ENCODE data around the gene BEX3. TPM values are rescaled to one million over a fixed set of nuclear protein-coding genes. Genes with fewer than 3 reads are reported as not detected.

BEX3 gene
- total RNA-seq, 4 donors from 2014 or later: 43.8 to 71.7 (median 51.3) TPM

- TF ChIP-seq EP300 (IDR thresholded peaks at IDR 0.05) (no peak), CTCF (IDR thresholded peaks at IDR 0.05) (no peak), POLR2A (IDR thresholded peaks at IDR 0.05) (no peak), POLR2AphosphoS5 (IDR thresholded peaks at IDR 0.05) (no peak)
- H3K4me1 ChIP-seq: no peaks in the 10 kb centered on the region
- no CpG with 5 or more reads among the region's 1 CpG for WGBS
- no peaks in the 10 kb centered on the region for H3K27me3 ChIP-seq
- H3K4me3 ChIP-seq: no peak overlapping the region
- DNase-seq (ENCODE audit: low spot score in 2 of 2): no peak
- no peaks in the 10 kb centered on the region for H3K36me3 ChIP-seq
- no peaks in the 10 kb centered on the region for H3K9me3 ChIP-seq
- no peak overlapping the region for H3K27ac ChIP-seq
Observed at GRCh38 chrX:103367502-103367901, 8.8 kb upstream of the BEX3 start.

- DNase-seq (ENCODE audit: low spot score in 2 of 2): no peak
- H3K4me1 ChIP-seq: no peaks in the 10 kb centered on the region
- H3K4me3 ChIP-seq: no peak overlapping the region
- H3K36me3 ChIP-seq: no peaks in the 10 kb centered on the region
- H3K27me3 ChIP-seq: no peaks in the 10 kb centered on the region
- TF ChIP-seq EP300 (IDR thresholded peaks at IDR 0.05) (no peak), POLR2A (IDR thresholded peaks at IDR 0.05) (no peak)
- H3K9me3 ChIP-seq: no peaks in the 10 kb centered on the region
- no peak overlapping the region for H3K27ac ChIP-seq
Observed at GRCh38 chrX:103369479-103369878, 6.9 kb upstream of the BEX3 start.

GRCh38 chrX:103372886-103373285 lies 3.5 kb upstream of the BEX3 start:
- no peak overlapping the region for H3K4me3 ChIP-seq
- DNase-seq (ENCODE audit: low spot score in 2 of 2): no peak
- no peaks in the 10 kb centered on the region for H3K27me3 ChIP-seq
- H3K4me1 ChIP-seq: no peaks in the 10 kb centered on the region
- WGBS: 50% methylated on average over 2 of the region's 2 CpGs
- TF ChIP-seq POLR2AphosphoS5 (IDR thresholded peaks at IDR 0.05) (no peak), EP300 (IDR thresholded peaks at IDR 0.05) (no peak), POLR2A (IDR thresholded peaks at IDR 0.05) (no peak), CTCF (IDR thresholded peaks at IDR 0.05) (no peak)
- H3K9me3 ChIP-seq: no peaks in the 10 kb centered on the region
- H3K27ac ChIP-seq: no peak overlapping the region
- H3K36me3 ChIP-seq: no peaks in the 10 kb centered on the region

- Histone ChIP-seq H3K4me1 (no peaks in the 10 kb centered on the region), H3K27me3 (no peaks in the 10 kb centered on the region), H3K36me3 (no peaks in the 10 kb centered on the region), H3K4me3 (no peak overlapping the region), H3K27ac (no peak overlapping the region), H3K9me3 (no peaks in the 10 kb centered on the region)
- DNase-seq (ENCODE audit: low spot score in 2 of 2): no peak
- WGBS: 81% methylated on average over 3 of the region's 3 CpGs
- TF ChIP-seq CTCF (IDR thresholded peaks at IDR 0.05) (no peak), POLR2AphosphoS5 (IDR thresholded peaks at IDR 0.05) (no peak), EP300 (IDR thresholded peaks at IDR 0.05) (no peak), POLR2A (IDR thresholded peaks at IDR 0.05) (no peak)
Observed at GRCh38 chrX:103373581-103373980, 2.8 kb upstream of the BEX3 start.

GRCh38 chrX:103376979-103377324 lies 614 bp downstream of the BEX3 start:
- Histone ChIP-seq H3K36me3 (no peaks in the 10 kb centered on the region), H3K27me3 (no peaks in the 10 kb centered on the region), H3K4me1 (no peaks in the 10 kb centered on the region), H3K4me3 (peak overlapping the region; percentile 68), H3K9me3 (no peaks in the 10 kb centered on the region), H3K27ac (peak overlapping the region; percentile 75)
- no peak for DNase-seq (ENCODE audit: low spot score in 2 of 2)
- no peak for TF ChIP-seq POLR2A (IDR thresholded peaks at IDR 0.05)
- TF ChIP-seq CTCF (IDR thresholded peaks at IDR 0.05): no peak
- TF ChIP-seq EP300 (IDR thresholded peaks at IDR 0.05): no peak
- TF ChIP-seq POLR2AphosphoS5 (IDR thresholded peaks at IDR 0.05): no peak
- 28% methylated on average over 17 of the region's 19 CpGs for WGBS

GRCh38 chrX:103378990-103379389 lies 2.7 kb downstream of the BEX3 start:
- Histone ChIP-seq H3K36me3 (no peaks in the 10 kb centered on the region), H3K27ac (no peak overlapping the region), H3K4me1 (no peaks in the 10 kb centered on the region), H3K9me3 (no peaks in the 10 kb centered on the region), H3K4me3 (no peak overlapping the region), H3K27me3 (no peaks in the 10 kb centered on the region)
- no peak for TF ChIP-seq CTCF (IDR thresholded peaks at IDR 0.05)
- TF ChIP-seq POLR2AphosphoS5 (IDR thresholded peaks at IDR 0.05): no peak
- TF ChIP-seq POLR2A (IDR thresholded peaks at IDR 0.05): no peak
- no peak for TF ChIP-seq EP300 (IDR thresholded peaks at IDR 0.05)
- no peak for DNase-seq (ENCODE audit: low spot score in 2 of 2)
- WGBS: 64% methylated on average over 2 of the region's 2 CpGs
